GM23338 (cell line): ENCODE data around the gene TTYH1. TPM values are rescaled to one million over a fixed set of nuclear protein-coding genes. Genes with fewer than 3 reads are reported as not detected.

ENCODE experiments used
- ATAC-seq: fragments of 200-7000 bp; cut with Tn5 transposase; 3 replicates; pipeline ENCODE4 v1.9.1; 2020
- DNase-seq: peaks from one replicate; pipeline ENCODE4 v3.0.0-alpha.2; 2015; ENCODE audit warnings: low spot score
- H2AFZ ChIP-seq: fragments of 200-600 bp; sonication (generic); 2 replicates; pipeline ENCODE4 v1.8.0; 2016; ENCODE audit warnings: antibody characterized with exemption, mild to moderate bottlenecking, moderate library complexity
- H3F3A ChIP-seq: fragments of 200-600 bp; sonication (generic); replicated peaks from 2 replicates; pipeline ENCODE4 v1.8.0; 2017; ENCODE audit warnings: antibody characterized with exemption, mixed run types, low read depth
- H3K27ac ChIP-seq: fragments of 200-600 bp; sonication (generic); 2 replicates; pipeline ENCODE4 v1.6.1; 2016; ENCODE audit warnings: low read depth
- H3K27me3 ChIP-seq: fragments of 200-600 bp; sonication (generic); 2 replicates; pipeline ENCODE4 v1.8.0; 2016; ENCODE audit warnings: mild to moderate bottlenecking, mixed run types, moderate library complexity; ENCODE audit not compliant: insufficient read depth
- H3K36me3 ChIP-seq: fragments of 200-600 bp; sonication (generic); 2 replicates; pipeline ENCODE4 v1.8.0; 2016; ENCODE audit warnings: mild to moderate bottlenecking; ENCODE audit not compliant: insufficient read depth
- H3K4me1 ChIP-seq: fragments of 200-600 bp; sonication (generic); 2 replicates; pipeline ENCODE4 v1.8.0; 2016; ENCODE audit warnings: mild to moderate bottlenecking, moderate library complexity; ENCODE audit not compliant: insufficient read depth
- H3K4me2 ChIP-seq: fragments of 200-600 bp; sonication (generic); 2 replicates; pipeline ENCODE4 v1.7.1; 2017; ENCODE audit warnings: mixed run types
- H3K4me3 ChIP-seq: fragments of 200-600 bp; sonication (generic); 2 replicates; pipeline ENCODE4 v1.6.1; 2016; ENCODE audit warnings: mixed run types
- H3K79me2 ChIP-seq: fragments of 200-600 bp; sonication (generic); replicated peaks from 2 replicates; pipeline ENCODE4 v1.8.0; 2017; ENCODE audit warnings: mild to moderate bottlenecking; ENCODE audit not compliant: insufficient read depth
- H3K9me2 ChIP-seq: fragments of 200-600 bp; sonication (generic); 2 replicates; pipeline ENCODE4 v1.8.0; 2017; ENCODE audit not compliant: insufficient read depth
- H4K20me1 ChIP-seq: fragments of 200-600 bp; sonication (generic); replicated peaks from 2 replicates; pipeline ENCODE4 v1.8.0; 2017; ENCODE audit warnings: mild to moderate bottlenecking; ENCODE audit not compliant: insufficient read depth
- H3K27ac Mint-ChIP-seq: 2 replicates; pipeline ENCODE4 v1.8.0; 2020; ENCODE audit warnings: inconsistent platforms, mild to moderate bottlenecking, moderate library complexity, mixed read lengths
- H3K27me3 Mint-ChIP-seq: 3 replicates; pipeline ENCODE4 v1.8.0; 2022; ENCODE audit warnings: low read depth, mild to moderate bottlenecking, moderate library complexity, mixed read lengths, inconsistent platforms; ENCODE audit not compliant: insufficient read depth, poor library complexity
- H3K36me3 Mint-ChIP-seq: 3 replicates; pipeline ENCODE4 v1.8.0; 2021; ENCODE audit warnings: low read depth, mild to moderate bottlenecking, inconsistent platforms, moderate library complexity, mixed read lengths
- H3K4me1 Mint-ChIP-seq: 3 replicates; pipeline ENCODE4 v1.8.0; 2020; ENCODE audit warnings: mild to moderate bottlenecking, inconsistent platforms, mixed read lengths
- H3K4me3 Mint-ChIP-seq: 3 replicates; pipeline ENCODE4 v1.8.0; 2021; ENCODE audit warnings: moderate library complexity, mild to moderate bottlenecking, inconsistent platforms, mixed read lengths
- H3K9me3 Mint-ChIP-seq: 3 replicates; pipeline ENCODE4 v1.8.0; 2020; ENCODE audit warnings: moderate library complexity, mild to moderate bottlenecking, inconsistent platforms, mixed read lengths
- CREB1 ChIP-seq: fragments of 250-450 bp; sonication (Bioruptor Pico); IDR thresholded peaks from 2 replicates; pipeline ENCODE4 v1.5.0; 2020; ENCODE audit warnings: low read depth, mild to moderate bottlenecking, moderate library complexity
- ETS1 ChIP-seq: IDR thresholded peaks from 2 replicates; pipeline ENCODE4 v1.6.1; 2016; ENCODE audit warnings: antibody characterized with exemption
- EZH2 ChIP-seq: fragments of 200-600 bp; sonication (generic); IDR thresholded peaks from one replicate; pipeline ENCODE4 v1.8.0; 2017; ENCODE audit warnings: antibody characterized with exemption, mild to moderate bottlenecking, low read depth; ENCODE audit not compliant: unreplicated experiment
- EZH2phosphoT487 ChIP-seq: fragments of 200-600 bp; sonication (generic); IDR thresholded peaks from one replicate; pipeline ENCODE4 v1.8.1; 2018; ENCODE audit warnings: antibody characterized with exemption; ENCODE audit not compliant: unreplicated experiment
- STAT1 ChIP-seq: IDR thresholded peaks from one replicate; pipeline ENCODE4 v1.6.1; 2016; ENCODE audit warnings: antibody characterized with exemption; ENCODE audit not compliant: unreplicated experiment
- ZNF114 ChIP-seq: fragments of 250-450 bp; sonication (Bioruptor Pico); IDR thresholded peaks from 2 replicates; pipeline ENCODE4 v1.5.0; 2020; ENCODE audit warnings: mild to moderate bottlenecking, moderate library complexity
- ZNF462 ChIP-seq: fragments of 250-450 bp; sonication (Bioruptor Pico); IDR thresholded peaks from 2 replicates; pipeline ENCODE4 v1.5.0; 2020; ENCODE audit warnings: mild to moderate bottlenecking, moderate library complexity
- polyA plus RNA-seq: library from polyadenylated mRNA; unstranded; fragments of >200 nt; fragmentation: Nextera tagmentation; extraction: Ambion mirVana; gene quantifications from 2 replicates; pipeline ENCODE4 v1.2.1, GENCODE V29; 2016
- total RNA-seq: library from RNA; depleted of rRNA; stranded (reverse); fragments of >200 nt; shearing (Covaris generic); gene quantifications from 2 replicates; pipeline ENCODE4 v1.2.3, GENCODE V29; 2014

Gene TTYH1
- total and polyA plus RNA-seq, 2 experiments from 2014 or later: 18.2 to 40.8 TPM

GRCh38 chr19:54405628-54406027 is 9.6 kb upstream of the TTYH1 start:
- Histone ChIP-seq H3K79me2 (no peaks in the 10 kb centered on the region), H2AFZ (no peak overlapping the region), H3K27me3 (no peaks in the 10 kb centered on the region), H3K36me3 (no peaks in the 10 kb centered on the region), H3K4me2 (no peak overlapping the region), H3K9me2 (no peaks in the 10 kb centered on the region), H3K27ac (no peak overlapping the region), H3K4me1 (no peaks in the 10 kb centered on the region), H4K20me1 (no peaks in the 10 kb centered on the region), H3F3A (no peaks in the 10 kb centered on the region), H3K4me3 (no peak overlapping the region)
- H3K4me1 Mint-ChIP-seq: peaks cover 5% of the 10 kb centered on the region; the same call in 2 of the 3 replicates
- H3K27me3 Mint-ChIP-seq: peaks cover 14% of the 10 kb centered on the region
- H3K4me3 Mint-ChIP-seq: no peak overlapping the region
- TF ChIP-seq STAT1 (no peak), ZNF462 (CRISPR knock-in tag) (no peak), ZNF114 (CRISPR knock-in tag) (no peak), EZH2 (no peak), CREB1 (CRISPR knock-in tag) (no peak), ETS1 (no peak), EZH2phosphoT487 (no peak)
- DNase-seq (no peak), ATAC-seq (no peak)
- H3K27ac Mint-ChIP-seq: no peak overlapping the region
- H3K36me3 Mint-ChIP-seq: peaks cover 9% of the 10 kb centered on the region
- H3K9me3 Mint-ChIP-seq: peaks cover 25% of the 10 kb centered on the region
